MG63 (cell line): Measurements from ENCODE around the gene TCP11L2. TPM values are rescaled to one million over a fixed set of nuclear protein-coding genes. Genes with fewer than 3 reads are reported as not detected.

Source experiments
- DNase-seq: peaks from one replicate; pipeline ENCODE4 v3.0.0-alpha.2; 2020
- H3K27me3 ChIP-seq: fragments of 250-450 bp; sonication (Bioruptor Pico); 2 replicates; pipeline ENCODE4 v1.5.1; 2020; ENCODE audit warnings: mild to moderate bottlenecking, moderate library complexity
- H3K36me3 ChIP-seq: fragments of 250-450 bp; sonication (Bioruptor Pico); 2 replicates; pipeline ENCODE4 v1.5.1; 2020; ENCODE audit warnings: mild to moderate bottlenecking, moderate library complexity
- H3K4me3 ChIP-seq: fragments of 250-450 bp; sonication (Bioruptor Pico); 2 replicates; pipeline ENCODE4 v1.5.1; 2020; ENCODE audit warnings: mild to moderate bottlenecking, moderate library complexity
- H3K9me3 ChIP-seq: fragments of 250-450 bp; sonication (Bioruptor Pico); 2 replicates; pipeline ENCODE4 v1.5.1; 2020; ENCODE audit warnings: mild to moderate bottlenecking, moderate library complexity
- total RNA-seq: library from RNA; depleted of rRNA; stranded (reverse); fragments of >200 nt; shearing (Covaris generic); gene quantifications from 2 replicates; pipeline ENCODE4 v1.2.3, GENCODE V29; 2014; ENCODE audit warnings: low replicate concordance; rRNA removed

The TCP11L2 gene
- 33.9 and 37.0 TPM in 2 replicates for total RNA-seq

- Histone ChIP-seq H3K4me3 (peak within 1 kb of the TSS; percentile 91), H3K36me3 (no peaks in the 10 kb centered on the region), H3K27me3 (no peaks in the 10 kb centered on the region), H3K9me3 (no peaks in the 10 kb centered on the region)
- DNase-seq: peak; percentile 84
These were observed at the start of gene TCP11L2 for GRCh38 chr12:106302401-106303201. Gene TCP11L2 (plus strand): TSS chr12:106302733. CDS start chr12:106311076, 8,343 bp downstream.

GRCh38 chr12:106254724-106255123 is 47.8 kb upstream of the TCP11L2 start:
- Histone ChIP-seq H3K27me3 (no peaks in the 10 kb centered on the region), H3K36me3 (no peaks in the 10 kb centered on the region), H3K4me3 (no peak overlapping the region), H3K9me3 (no peaks in the 10 kb centered on the region)
- DNase-seq: no peak

GRCh38 chr12:106255493-106255892 is 47.0 kb upstream of the TCP11L2 start:
- no peak for DNase-seq
- H3K9me3 ChIP-seq: no peaks in the 10 kb centered on the region
- no peak overlapping the region for H3K4me3 ChIP-seq
- H3K27me3 ChIP-seq: no peaks in the 10 kb centered on the region
- H3K36me3 ChIP-seq: no peaks in the 10 kb centered on the region

DNA sequence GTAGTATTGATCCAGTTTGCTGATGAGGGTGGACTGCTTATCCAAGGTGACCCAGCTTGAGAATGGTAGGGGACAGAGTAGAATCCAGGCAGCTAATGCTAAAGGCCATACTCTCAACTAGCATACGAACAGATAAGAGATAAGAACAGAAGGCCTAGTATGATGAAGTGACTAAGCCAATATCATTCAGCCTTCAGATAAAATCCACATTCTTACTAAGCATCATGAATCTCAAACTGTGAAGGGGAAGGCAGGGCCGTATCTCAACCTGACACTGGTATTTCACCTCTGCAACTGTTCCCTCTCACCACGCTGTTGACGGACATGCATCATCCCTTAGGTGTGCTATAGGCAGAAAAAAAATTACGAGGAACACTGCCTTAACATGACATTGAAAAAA is 46.6 kb upstream of the TCP11L2 start:
- Histone ChIP-seq H3K36me3 (no peaks in the 10 kb centered on the region), H3K27me3 (no peaks in the 10 kb centered on the region), H3K9me3 (no peaks in the 10 kb centered on the region), H3K4me3 (no peak overlapping the region)
- DNase-seq: no peak

DNA sequence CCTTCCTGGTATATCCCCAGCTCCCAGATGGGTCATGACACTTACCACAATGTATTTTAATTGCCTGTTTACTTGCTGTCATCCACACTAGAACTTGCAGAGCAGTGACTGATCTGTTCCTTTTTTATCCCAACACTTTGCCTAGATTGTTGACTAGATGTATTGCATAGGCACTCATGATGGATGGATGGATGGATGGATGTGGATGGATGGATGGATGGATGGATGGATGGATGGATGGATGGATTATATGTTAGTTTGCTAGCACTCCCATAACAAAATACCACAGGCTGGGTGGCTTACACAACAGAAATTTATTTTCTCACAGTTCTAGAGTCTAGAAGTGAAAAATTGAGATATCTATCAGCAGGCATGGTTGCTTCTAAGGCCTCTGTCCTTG is 46.0 kb upstream of the TCP11L2 start:
- Histone ChIP-seq H3K4me3 (no peak overlapping the region), H3K9me3 (no peaks in the 10 kb centered on the region), H3K27me3 (no peaks in the 10 kb centered on the region), H3K36me3 (no peaks in the 10 kb centered on the region)
- DNase-seq: no peak

DNA sequence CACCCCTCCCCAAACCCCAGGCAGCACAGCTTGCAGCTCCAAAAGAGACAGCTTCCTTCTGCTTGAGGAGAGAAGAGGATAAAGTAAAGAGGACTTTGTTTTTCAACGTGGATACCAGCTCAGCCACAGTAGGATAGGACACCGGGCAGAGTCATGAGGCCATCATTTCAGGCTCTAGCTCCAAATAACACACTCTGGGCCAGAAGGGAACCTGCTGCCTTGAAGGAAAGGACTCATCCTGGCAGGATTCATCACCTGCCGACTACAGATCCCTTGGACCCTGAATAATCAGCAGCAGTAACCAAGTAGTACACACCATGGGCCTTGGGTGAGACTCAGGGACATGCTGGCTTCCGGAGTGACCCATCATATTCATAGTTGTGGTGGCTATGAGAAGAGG is 44.3 kb upstream of the TCP11L2 start:
- Histone ChIP-seq H3K4me3 (no peak overlapping the region), H3K27me3 (no peaks in the 10 kb centered on the region), H3K36me3 (no peaks in the 10 kb centered on the region), H3K9me3 (no peaks in the 10 kb centered on the region)
- no peak for DNase-seq

GRCh38 chr12:106258935-106259334 is 43.6 kb upstream of the TCP11L2 start:
- no peaks in the 10 kb centered on the region for H3K36me3 ChIP-seq
- no peak for DNase-seq

DNA sequence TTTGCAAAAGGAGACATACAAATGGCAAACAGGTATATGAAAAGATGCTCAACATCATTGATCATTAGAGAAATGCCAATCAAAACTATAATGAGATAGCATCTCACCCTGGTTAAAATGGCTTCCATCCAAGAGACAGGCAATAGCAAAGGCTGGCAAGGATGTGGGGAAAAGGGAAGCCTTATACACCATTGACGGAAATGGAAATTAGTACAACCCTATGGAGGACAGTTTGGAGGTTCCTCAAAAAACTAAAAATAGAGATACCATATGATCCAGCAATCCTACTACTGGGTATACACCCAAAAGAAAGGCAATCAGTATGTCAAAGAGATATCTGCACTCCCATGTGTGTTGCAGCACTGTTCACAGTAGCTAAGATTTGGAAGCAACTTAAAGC is 37.4 kb upstream of the TCP11L2 start:
- no peak for DNase-seq
- no peaks in the 10 kb centered on the region for H3K27me3 ChIP-seq
- H3K36me3 ChIP-seq: no peaks in the 10 kb centered on the region
- H3K4me3 ChIP-seq: no peak overlapping the region
- H3K9me3 ChIP-seq: no peaks in the 10 kb centered on the region

More at GRCh38 chr12:106258935-106259334, 43.6 kb upstream of the TCP11L2 start:
- Histone ChIP-seq H3K9me3 (no peaks in the 10 kb centered on the region), H3K27me3 (no peaks in the 10 kb centered on the region), H3K4me3 (no peak overlapping the region)

DNA sequence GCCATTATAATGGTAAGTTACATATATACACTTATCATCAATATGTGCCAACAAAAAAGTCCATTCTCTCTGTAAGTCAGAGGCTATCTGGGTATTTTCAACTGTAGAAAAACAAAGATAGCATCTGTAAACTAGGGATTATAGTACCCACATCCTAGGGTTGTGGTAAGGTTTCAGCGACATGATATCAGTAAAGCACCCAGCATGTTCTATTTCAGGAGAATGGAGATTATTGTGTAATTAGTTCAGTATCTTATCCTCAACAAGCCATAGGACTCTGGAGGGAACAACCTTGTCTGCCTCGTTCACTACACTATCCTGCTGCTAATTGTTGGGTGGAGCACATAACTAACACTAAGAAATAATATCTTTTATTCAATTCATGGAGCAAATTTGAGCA is 35.0 kb upstream of the TCP11L2 start:
- Histone ChIP-seq H3K27me3 (no peaks in the 10 kb centered on the region), H3K4me3 (no peak overlapping the region), H3K36me3 (no peaks in the 10 kb centered on the region), H3K9me3 (no peaks in the 10 kb centered on the region)
- DNase-seq: no peak

- H3K36me3 ChIP-seq: no peaks in the 10 kb centered on the region
- H3K27me3 ChIP-seq: no peaks in the 10 kb centered on the region
- DNase-seq: no peak
- no peak overlapping the region for H3K4me3 ChIP-seq
- no peaks in the 10 kb centered on the region for H3K9me3 ChIP-seq
These were observed 33.3 kb upstream of the TCP11L2 start for GRCh38 chr12:106269150-106269771.

DNA sequence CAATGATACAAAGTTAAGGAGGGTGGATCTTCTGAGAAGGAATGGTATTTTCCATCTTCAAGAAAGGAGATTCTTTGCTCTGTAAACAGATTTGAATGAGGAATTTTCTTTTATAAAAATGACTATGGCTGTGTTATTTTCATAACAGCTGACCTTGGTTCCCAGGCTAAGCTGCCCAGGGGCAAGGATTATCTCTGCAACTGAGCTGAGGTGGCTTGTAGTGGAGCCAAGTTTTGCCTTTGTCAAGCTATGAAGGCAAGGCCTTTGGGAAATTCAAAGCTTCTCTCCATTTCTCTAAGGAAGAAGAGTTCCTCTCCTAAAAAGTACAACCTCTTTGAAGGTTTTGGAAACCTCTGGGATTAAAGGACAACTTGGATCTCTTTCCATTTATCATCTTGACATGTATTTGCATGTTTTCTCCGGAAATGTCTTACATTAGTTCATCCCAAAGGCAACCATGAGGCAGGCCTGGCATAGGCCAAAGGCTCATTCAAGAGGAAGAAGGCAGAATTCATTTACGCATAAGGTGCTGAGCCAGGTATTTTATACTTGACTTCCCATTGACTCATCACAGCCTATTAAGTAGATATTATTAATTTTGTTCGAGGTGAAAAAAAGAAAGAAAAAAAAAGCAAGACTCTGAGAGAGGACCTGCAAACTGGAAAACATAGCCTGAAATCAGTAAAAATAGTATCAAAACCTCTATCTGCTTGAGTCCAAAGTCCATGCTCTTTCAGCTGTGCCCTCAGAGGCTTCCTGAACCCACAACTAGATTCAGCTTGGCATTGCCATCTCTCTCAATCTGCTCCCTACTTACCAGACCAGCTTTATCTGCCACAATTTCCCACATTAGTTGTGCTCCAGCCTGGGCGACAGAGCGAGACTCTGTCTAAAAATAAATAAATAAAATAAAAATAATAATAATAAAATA is 30.7 kb upstream of the TCP11L2 start:
- H3K36me3 ChIP-seq: no peaks in the 10 kb centered on the region
- no peak overlapping the region for H3K4me3 ChIP-seq
- H3K27me3 ChIP-seq: no peaks in the 10 kb centered on the region
- H3K9me3 ChIP-seq: no peaks in the 10 kb centered on the region
- peak; percentile 32 for DNase-seq

- no peaks in the 10 kb centered on the region for H3K36me3 ChIP-seq
- no peak overlapping the region for H3K4me3 ChIP-seq
- H3K9me3 ChIP-seq: no peaks in the 10 kb centered on the region
- no peak for DNase-seq
- no peaks in the 10 kb centered on the region for H3K27me3 ChIP-seq
These were observed 29.0 kb upstream of the TCP11L2 start for GRCh38 chr12:106273491-106273890.

GRCh38 chr12:106274012-106274411 is 28.5 kb upstream of the TCP11L2 start:
- no peak for DNase-seq
- Histone ChIP-seq H3K36me3 (no peaks in the 10 kb centered on the region), H3K4me3 (no peak overlapping the region), H3K9me3 (no peaks in the 10 kb centered on the region), H3K27me3 (no peaks in the 10 kb centered on the region)

DNA sequence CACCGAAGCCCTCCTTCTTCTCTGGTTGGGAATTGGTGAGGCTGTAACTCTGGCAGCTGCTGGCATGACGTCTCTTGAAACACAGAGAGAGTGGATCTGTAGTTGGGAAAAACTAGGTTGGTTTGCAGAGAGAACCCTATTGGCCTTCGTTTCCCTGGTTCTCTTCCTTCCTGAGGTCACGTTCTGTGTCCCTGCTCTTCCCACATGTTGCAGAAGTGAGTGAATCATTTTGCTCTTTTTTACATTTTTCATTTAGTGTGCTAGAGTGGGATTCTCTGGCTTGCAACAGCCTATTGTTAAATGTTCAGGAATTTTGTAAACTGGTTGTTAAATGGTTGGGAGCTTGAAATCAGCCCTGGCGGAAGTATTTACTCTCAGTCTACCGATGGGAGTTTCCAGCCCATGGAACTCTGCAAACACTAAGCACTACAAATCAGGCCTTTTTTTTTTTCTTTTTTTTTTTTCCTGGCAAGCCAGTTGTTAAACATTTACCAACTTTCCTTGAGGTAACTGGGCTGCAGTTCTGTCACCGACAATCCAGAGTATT is 27.9 kb upstream of the TCP11L2 start:
- Histone ChIP-seq H3K4me3 (no peak overlapping the region), H3K27me3 (no peaks in the 10 kb centered on the region), H3K9me3 (no peaks in the 10 kb centered on the region), H3K36me3 (no peaks in the 10 kb centered on the region)
- DNase-seq: no peak

GRCh38 chr12:106275458-106275857 is 27.1 kb upstream of the TCP11L2 start:
- Histone ChIP-seq H3K27me3 (no peaks in the 10 kb centered on the region), H3K9me3 (no peaks in the 10 kb centered on the region), H3K4me3 (no peak overlapping the region), H3K36me3 (no peaks in the 10 kb centered on the region)
- no peak for DNase-seq

GRCh38 chr12:106276032-106276740 is 26.3 kb upstream of the TCP11L2 start:
- Histone ChIP-seq H3K36me3 (no peaks in the 10 kb centered on the region), H3K4me3 (no peak overlapping the region), H3K27me3 (no peaks in the 10 kb centered on the region), H3K9me3 (0 out of 2 replicates have a peak, but pooled peaks cover under 1% of the 10 kb centered on the region)
- no peak for DNase-seq
